GM23248 (cell line): ENCODE measurements around the gene NAALADL2.

Experiments used
- EZH2 ChIP-seq: fragments of 200-600 bp; sonication (generic); IDR thresholded peaks from 2 replicates; pipeline ENCODE4 v1.6.1; 2018; ENCODE audit warnings: antibody characterized with exemption, mild to moderate bottlenecking; ENCODE audit not compliant: insufficient read depth, poor library complexity, severe bottlenecking
- EZH2phosphoT487 ChIP-seq: fragments of 200-600 bp; sonication (generic); IDR thresholded peaks from 2 replicates; pipeline ENCODE4 v1.6.1; 2018; ENCODE audit warnings: antibody characterized with exemption, moderate library complexity, mild to moderate bottlenecking, low read depth; ENCODE audit not compliant: insufficient read depth

DNA sequence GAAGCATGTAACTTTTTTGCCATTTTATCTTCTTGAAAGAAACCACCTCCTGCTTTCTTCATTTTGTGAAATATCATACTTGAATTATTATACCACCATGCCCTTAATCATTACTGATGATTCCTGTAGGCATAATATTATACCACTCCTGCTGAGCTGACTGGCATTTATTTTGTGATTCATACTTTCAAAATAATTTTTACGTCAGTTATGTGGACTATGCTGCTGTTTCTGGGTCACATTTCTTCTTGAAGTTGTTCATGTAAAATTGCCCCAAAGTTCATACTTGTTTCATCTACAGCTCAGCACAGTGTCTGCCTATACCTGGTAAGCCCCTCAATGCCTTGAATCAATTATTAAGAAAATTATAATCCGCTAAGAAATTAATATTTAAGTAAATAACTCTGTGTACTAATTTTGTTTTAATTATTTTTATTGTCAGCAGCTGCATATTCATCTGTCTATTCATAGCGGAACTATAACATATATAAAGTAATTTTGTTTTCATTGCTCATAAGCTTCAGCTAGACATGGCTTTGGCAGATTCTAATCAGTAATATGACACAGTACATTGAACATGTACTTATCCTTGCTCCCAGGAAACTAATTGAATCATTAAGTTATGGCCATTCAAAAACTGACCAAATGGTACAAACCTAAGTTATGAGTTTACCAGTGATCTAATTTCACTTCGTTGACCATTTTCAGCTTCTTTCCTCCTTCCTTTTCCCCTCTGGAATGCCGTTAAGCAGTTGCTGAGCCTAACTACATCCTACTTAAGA, 160.0 kb downstream of the NAALADL2 start:
- no peak for TF ChIP-seq EZH2
- TF ChIP-seq EZH2phosphoT487, result no peak
